Naive thymus-derived CD4-positive, alpha-beta T cell (primary cell): ENCODE results near the gene PRM3. TPM values are rescaled to one million over a fixed set of nuclear protein-coding genes. Genes with fewer than 3 reads are reported as not detected.
A peak's percentile ranks its signal among the peaks of the same experiment; 100 is the strongest.
"Not testable (repeated sequence)": the region's sequence is repeated elsewhere in the genome, so short reads cannot be mapped to it uniquely, and the experiment has no call there.

Source experiments
- ATAC-seq: fragments of 150-1000 bp; cut with Tn5 transposase; 2 replicates; pipeline ENCODE4 v1.10.0; 2021; ENCODE audit warnings: mild to moderate bottlenecking, moderate library complexity
- CTCF ChIA-PET: fragments of 350-600 bp; sonication (Branson Sonifier 250); formaldehyde crosslinking; loops from one replicate; lab custom pipeline; 2021; ENCODE audit warnings: antibody characterized with exemption; lab: Charles Lee
- POLR2A ChIA-PET: fragments of 350-600 bp; sonication (Branson Sonifier 250); formaldehyde crosslinking; loops from one replicate; lab custom pipeline; 2021; ENCODE audit warnings: antibody characterized with exemption, inconsistent platforms; lab: Charles Lee
- DNase-seq, 9 donors: peaks; one replicate each; pipeline versions ENCODE4 v3.0.0 to v3.0.0-alpha.2; 2020 to 2022; ENCODE audit warnings: mixed read lengths in 1 of 9
- H3K27ac ChIP-seq: one replicate; pipeline ENCODE4 v1.7.0; 2013; ENCODE audit warnings: mild to moderate bottlenecking, low read depth, low read length, moderate library complexity
- H3K27me3 ChIP-seq, 2 donors: one replicate each; pipeline ENCODE4 v1.7.0; 2013; ENCODE audit warnings: low read length in 2 of 2, mild to moderate bottlenecking in 2 of 2, moderate library complexity in 2 of 2; ENCODE audit not compliant: control insufficient read depth in 2 of 2, insufficient read depth in 2 of 2
- H3K36me3 ChIP-seq, 3 experiments: 1 replicate in 2 of 3; 2 replicates in 1 of 3; pipeline ENCODE4 v1.7.0; 2013; ENCODE audit warnings: low read length in 3 of 3, mild to moderate bottlenecking in 3 of 3, moderate library complexity in 1 of 3; ENCODE audit not compliant: insufficient read depth in 3 of 3, control insufficient read depth in 2 of 3
- H3K4me1 ChIP-seq, 2 donors: one replicate each; pipeline ENCODE4 v1.7.0; 2013; ENCODE audit warnings: low read length in 2 of 2, mild to moderate bottlenecking in 2 of 2, moderate library complexity in 1 of 2; ENCODE audit not compliant: control insufficient read depth in 2 of 2, insufficient read depth in 2 of 2
- H3K4me3 ChIP-seq: 2 replicates; pipeline ENCODE4 v1.7.0; 2013; ENCODE audit warnings: mild to moderate bottlenecking, low read length
- H3K9me3 ChIP-seq, 3 experiments: 1 replicate in 2 of 3; 2 replicates in 1 of 3; pipeline ENCODE4 v1.7.0; 2013; ENCODE audit warnings: low read length in 3 of 3; ENCODE audit not compliant: control insufficient read depth in 2 of 3
- H3K27ac Mint-ChIP-seq, 9 donors: one replicate each; pipeline ENCODE4 v1.8.0; 2020 to 2022; ENCODE audit warnings: mixed read lengths in 9 of 9, mild to moderate bottlenecking in 8 of 9, moderate library complexity in 5 of 9, inconsistent platforms in 2 of 9
- H3K27me3 Mint-ChIP-seq, 5 donors: one replicate each; pipeline ENCODE4 v1.8.0; 2021 to 2022; ENCODE audit warnings: mixed read lengths in 5 of 5, mild to moderate bottlenecking in 1 of 5
- H3K36me3 Mint-ChIP-seq, 5 donors: one replicate each; pipeline ENCODE4 v1.8.0; 2020 to 2022; ENCODE audit warnings: mixed read lengths in 5 of 5, mild to moderate bottlenecking in 3 of 5, inconsistent platforms in 1 of 5
- H3K4me1 Mint-ChIP-seq, 7 donors: one replicate each; pipeline ENCODE4 v1.8.0; 2020 to 2022; ENCODE audit warnings: mixed read lengths in 7 of 7, mild to moderate bottlenecking in 3 of 7, inconsistent platforms in 1 of 7
- H3K4me3 Mint-ChIP-seq, 10 donors: one replicate each; pipeline ENCODE4 v1.8.0; 2020 to 2022; ENCODE audit warnings: mild to moderate bottlenecking in 10 of 10, mixed read lengths in 10 of 10, moderate library complexity in 6 of 10, inconsistent platforms in 2 of 10
- H3K9me3 Mint-ChIP-seq, 11 donors: one replicate each; pipeline ENCODE4 v1.8.0; 2020 to 2022; ENCODE audit warnings: mixed read lengths in 11 of 11, mild to moderate bottlenecking in 4 of 11, inconsistent platforms in 1 of 11, moderate library complexity in 1 of 11
- intact Hi-C, 2 donors: fragments of 100-400 bp; cut with micrococcal nuclease; formaldehyde crosslinking; loops; one replicate each; pipeline ENCODE4 v1.15.1; 2023
- polyA plus RNA-seq, 2 donors: library from polyadenylated mRNA; unstranded; fragments of 300-500 nt; fragmentation: Illumina TruSeq; gene quantifications; one replicate each; pipeline ENCODE4 v1.2.3, GENCODE V29; 2021
- total RNA-seq, 6 experiments: library from RNA in 5 of 6; stranded (reverse) in 5 of 6; gene quantifications; 1 replicate in 5 of 6; 2 replicates in 1 of 6; pipeline ENCODE4 v1.2.3 and lab custom pipeline; 2021 to 2026

The PRM3 gene
- total and polyA plus RNA-seq, 7 experiments from 2014 or later, result not detected

DNA sequence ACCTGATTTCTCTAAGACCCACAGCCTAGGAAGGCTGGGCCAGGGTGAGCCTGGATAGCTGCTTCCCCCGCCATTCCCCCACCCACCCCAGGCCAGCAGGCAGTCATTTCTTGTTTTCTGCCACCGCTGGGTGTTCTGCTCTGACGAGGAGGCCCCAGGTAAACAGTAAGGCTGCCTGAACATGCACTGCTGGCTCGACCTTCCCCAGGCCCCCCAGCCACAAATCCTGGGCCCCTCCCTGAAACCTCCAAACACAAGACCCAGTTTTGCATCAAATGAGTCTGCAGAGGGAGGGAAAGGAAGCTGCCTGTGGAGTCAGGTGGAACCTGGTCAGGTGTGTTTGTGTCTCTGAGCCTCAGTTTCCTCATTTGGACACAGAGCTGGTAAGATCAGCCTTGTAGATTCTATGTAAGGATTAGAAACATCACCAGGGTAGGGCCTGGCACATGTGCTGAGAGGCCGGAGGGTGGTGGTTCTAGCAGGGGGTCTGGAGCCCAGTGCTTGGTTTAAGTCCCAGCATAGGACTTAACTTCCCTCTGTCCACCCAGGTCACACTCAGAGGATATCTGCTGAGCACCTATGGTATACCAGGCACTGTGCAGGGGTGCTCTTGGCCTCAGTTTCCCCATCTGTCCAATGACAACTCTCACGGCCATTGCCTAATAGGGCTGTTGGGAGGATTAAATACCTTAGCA is 26.6 kb upstream of the PRM3 start:
- Mint-ChIP-seq H3K36me3 (no peaks in the 10 kb centered on the region), H3K4me1 (peaks cover 10 to 42% (median 25%) of the 10 kb centered on the region in 7 donors), H3K4me3 (no peak overlapping the region), H3K9me3 (no peaks in the 10 kb centered on the region), H3K27me3 (peaks cover 0 to 7% (median 0%) of the 10 kb centered on the region in 5 donors), H3K27ac (peak overlapping the region in 1 of 9 donors; percentile 16)
- POLR2A ChIA-PET, result interaction anchor here (1.0 to 4.5 kb wide), 3 partner anchors 8 to 55 kb away, joined by 4 to 48 read pairs (median 6); partner anchors contain the start of gene SOCS1
- intact Hi-C loops, result no loop called here
- Histone ChIP-seq H3K4me1 (peaks cover 8% of the 10 kb centered on the region in 2 donors), H3K4me3 (no peak overlapping the region), H3K36me3 (no peaks in the 10 kb centered on the region), H3K9me3 (no peaks in the 10 kb centered on the region), H3K27ac (no peak overlapping the region), H3K27me3 (no peaks in the 10 kb centered on the region)
- ATAC-seq (no peak), DNase-seq (no peak)
- CTCF ChIA-PET, result interaction anchor here (1.0 kb wide), 1 partner anchor 329 kb away, joined by 5 read pairs; no protein-coding TSS in a partner anchor

DNA sequence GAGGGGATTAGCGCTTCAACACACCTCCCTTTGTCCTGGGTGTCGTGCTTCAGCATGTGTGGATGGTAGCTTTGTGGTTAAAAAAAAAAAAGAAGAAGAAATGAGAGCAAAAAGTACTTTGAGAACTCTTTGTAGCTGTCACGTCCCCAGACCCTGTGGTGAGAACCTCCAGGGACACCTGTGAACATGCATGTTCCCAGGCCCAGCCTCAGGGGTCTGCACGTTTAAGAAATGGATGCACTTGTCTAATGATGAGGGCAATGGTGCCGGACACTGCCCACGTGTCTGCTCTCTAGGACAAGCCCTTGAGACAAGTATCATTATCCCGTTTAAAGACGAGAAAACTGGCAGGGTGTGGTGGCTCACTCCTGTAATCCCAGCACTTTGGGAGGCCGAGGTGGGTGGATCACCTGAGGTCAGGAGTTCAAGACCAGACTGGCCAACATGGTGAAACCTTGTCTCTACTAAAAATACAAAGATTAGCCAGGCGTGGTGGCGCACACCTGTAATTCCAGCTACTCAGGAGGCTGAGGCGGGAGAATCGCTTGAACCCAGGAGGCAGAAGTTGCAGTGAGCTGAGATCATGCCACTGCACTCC is 25.6 kb upstream of the PRM3 start:
- ATAC-seq, intact Hi-C loops, H3K36me3 Mint-ChIP-seq, H3K27me3 ChIP-seq, H3K27me3 Mint-ChIP-seq, H3K9me3 Mint-ChIP-seq, H3K36me3 ChIP-seq, H3K27ac ChIP-seq, H3K9me3 ChIP-seq, H3K4me1 ChIP-seq, H3K4me3 ChIP-seq: not testable (repeated sequence)
- ChIA-PET POLR2A (interaction anchor here (1.0 to 4.5 kb wide), 3 partner anchors 9 to 56 kb away, joined by 4 to 48 read pairs (median 6); partner anchors contain the start of gene SOCS1), CTCF (interaction anchor here (0.8 to 2.8 kb wide), 11 partner anchors 13 to 335 kb away, joined by 3 to 31 read pairs (median 7); partner anchors contain the start of gene SOCS1)
- H3K4me3 Mint-ChIP-seq, result peak overlapping the region; percentile 33 to 84 (median 59)
- H3K27ac Mint-ChIP-seq, result peak overlapping the region in 8 of 9 donors; percentile 66 to 87 (median 78)
- H3K4me1 Mint-ChIP-seq, result peaks cover 9 to 43% (median 25%) of the 10 kb centered on the region in 7 donors
- peak in 4 of 9 donors; percentile 10 to 36 (median 27) for DNase-seq

GRCh38 chr16:11298143-11298900 is 24.9 kb upstream of the PRM3 start:
- intact Hi-C loops, result no loop called here
- H3K27ac Mint-ChIP-seq, result peak overlapping the region; percentile 71 to 87 (median 80)
- Histone ChIP-seq H3K27ac (no peak overlapping the region), H3K9me3 (no peaks in the 10 kb centered on the region), H3K4me1 (peaks cover 8% of the 10 kb centered on the region in 2 donors), H3K27me3 (no peaks in the 10 kb centered on the region), H3K4me3 (no peak overlapping the region), H3K36me3 (no peaks in the 10 kb centered on the region)
- H3K27me3 Mint-ChIP-seq, result peaks cover 0 to 14% (median 0%) of the 10 kb centered on the region in 5 donors
- ChIA-PET POLR2A (interaction anchor here (0.9 to 4.5 kb wide), 11 partner anchors 10 to 74 kb away, joined by 3 to 48 read pairs (median 5); partner anchors contain the start of gene SOCS1), CTCF (interaction anchor here (0.8 to 2.8 kb wide), 17 partner anchors 9 to 349 kb away, joined by 3 to 31 read pairs (median 5); partner anchors contain the start of gene SOCS1)
- ATAC-seq (no peak), DNase-seq (no peak)
- no peaks in the 10 kb centered on the region for H3K9me3 Mint-ChIP-seq
- H3K4me3 Mint-ChIP-seq, result peak overlapping the region; percentile 76 to 87 (median 80)
- no peaks in the 10 kb centered on the region for H3K36me3 Mint-ChIP-seq
- H3K4me1 Mint-ChIP-seq, result peaks cover 9 to 50% (median 25%) of the 10 kb centered on the region in 7 donors

DNA sequence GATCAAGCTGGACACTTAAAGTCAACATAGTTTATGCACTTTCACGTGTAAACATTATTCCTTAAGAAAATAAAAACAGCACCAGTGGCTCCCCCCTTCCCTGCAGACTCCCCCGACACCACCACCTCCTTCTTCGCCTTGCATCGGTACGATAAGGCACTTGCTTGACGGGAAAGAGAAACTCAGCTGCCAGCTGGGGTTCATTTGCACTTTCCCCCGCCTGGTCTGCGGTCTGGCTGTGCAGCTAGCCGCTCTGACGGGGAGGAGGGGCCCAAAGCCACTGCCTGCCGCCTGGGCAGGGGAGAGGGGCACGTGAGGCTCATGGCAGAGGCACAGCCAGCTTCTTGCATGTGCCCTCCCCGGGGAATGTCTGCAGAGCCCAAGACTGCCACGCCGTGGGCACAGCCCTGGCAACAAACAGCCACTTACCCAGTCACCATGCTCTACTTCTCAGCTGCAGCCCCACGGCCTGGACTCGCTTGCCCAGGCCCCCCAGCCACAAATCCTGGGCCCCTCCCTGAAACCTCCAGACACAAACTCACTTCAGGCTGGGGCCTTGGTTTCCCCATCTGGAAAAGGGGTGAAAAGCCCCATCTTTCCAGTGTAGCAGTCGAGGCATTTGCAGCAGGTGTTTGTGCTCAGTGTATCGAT is 24.2 kb upstream of the PRM3 start:
- no peaks in the 10 kb centered on the region for H3K9me3 Mint-ChIP-seq
- H3K4me1 Mint-ChIP-seq, result peaks cover 9 to 53% (median 25%) of the 10 kb centered on the region in 7 donors
- CTCF ChIA-PET, result interaction anchor here (0.6 to 2.8 kb wide), 18 partner anchors 10 to 349 kb away, joined by 3 to 31 read pairs (median 5); partner anchors contain the start of gene SOCS1
- H3K36me3 Mint-ChIP-seq, result no peaks in the 10 kb centered on the region
- ATAC-seq (peak; percentile 95), DNase-seq (peak; percentile 50 to 70 (median 65))
- Histone ChIP-seq H3K27ac (no peak overlapping the region), H3K36me3 (no peaks in the 10 kb centered on the region), H3K4me3 (peak overlapping the region; percentile 49), H3K27me3 (no peaks in the 10 kb centered on the region), H3K4me1 (peaks cover 8% of the 10 kb centered on the region in 2 donors), H3K9me3 (no peaks in the 10 kb centered on the region)
- H3K4me3 Mint-ChIP-seq, result peak overlapping the region; percentile 76 to 87 (median 80)
- intact Hi-C loops, result loop anchor here (1.0 to 2.0 kb wide), 12 partner anchors 13 to 333 kb away; partner anchors contain the start of gene RMI2 (in 1 of the 2)
- peak overlapping the region; percentile 63 to 87 (median 77) for H3K27ac Mint-ChIP-seq
- POLR2A ChIA-PET, result interaction anchor here (0.9 to 4.5 kb wide), 11 partner anchors 11 to 73 kb away, joined by 3 to 48 read pairs (median 5); partner anchors contain the start of gene SOCS1
- H3K27me3 Mint-ChIP-seq, result peaks cover 0 to 19% (median 0%) of the 10 kb centered on the region in 5 donors

GRCh38 chr16:11296706-11297491 is 23.5 kb upstream of the PRM3 start:
- Mint-ChIP-seq H3K4me1 (peaks cover 9 to 49% (median 25%) of the 10 kb centered on the region in 7 donors), H3K27ac (peak overlapping the region in 8 of 9 donors; percentile 56 to 83 (median 70)), H3K27me3 (peaks cover 0 to 22% (median 0%) of the 10 kb centered on the region in 5 donors), H3K9me3 (no peaks in the 10 kb centered on the region), H3K4me3 (peak overlapping the region; percentile 76 to 87 (median 80)), H3K36me3 (no peaks in the 10 kb centered on the region)
- intact Hi-C loops, result loop anchor here (1.0 to 2.0 kb wide), 12 partner anchors 14 to 332 kb away; partner anchors contain the start of gene RMI2 (in 1 of the 2)
- no peaks in the 10 kb centered on the region for H3K36me3 ChIP-seq
- H3K4me1 ChIP-seq, result peaks cover 8% of the 10 kb centered on the region in 2 donors
- no peaks in the 10 kb centered on the region for H3K27me3 ChIP-seq
- POLR2A ChIA-PET, result interaction anchor here (1.0 to 4.5 kb wide), 8 partner anchors 12 to 73 kb away, joined by 3 to 48 read pairs (median 4); partner anchors contain the start of gene SOCS1
- no peaks in the 10 kb centered on the region for H3K9me3 ChIP-seq
- DNase-seq, result no peak
- no peak for ATAC-seq
- CTCF ChIA-PET, result interaction anchor here (0.6 to 2.8 kb wide), 15 partner anchors 11 to 333 kb away, joined by 3 to 31 read pairs (median 6); partner anchors contain the start of gene SOCS1
- H3K27ac ChIP-seq, result no peak overlapping the region
- peak overlapping the region; percentile 49 for H3K4me3 ChIP-seq
